Smooth muscle cell (in vitro differentiated cells): ENCODE data around the gene KCNMA1. TPM values are rescaled to one million over a fixed set of nuclear protein-coding genes. Genes with fewer than 3 reads are reported as not detected.

Experiments used
- DNase-seq: peaks from one replicate; lab custom pipeline; 2025; ENCODE audit not compliant: unreplicated experiment; lab: John Stamatoyannopoulos, UW
- H2AFZ ChIP-seq: fragments of 200-600 bp; sonication (generic); 2 replicates; pipeline ENCODE4 v1.6.0; 2016; ENCODE audit warnings: antibody characterized with exemption, low read depth, mild to moderate bottlenecking
- H3F3A ChIP-seq: fragments of 200-600 bp; sonication (generic); 2 replicates; pipeline ENCODE4 v1.6.0; 2017; ENCODE audit warnings: antibody characterized with exemption, low read depth
- H3K27ac ChIP-seq: fragments of 200-600 bp; sonication (generic); 2 replicates; pipeline ENCODE4 v1.5.1; 2016; ENCODE audit warnings: low read depth, mild to moderate bottlenecking
- H3K27me3 ChIP-seq: fragments of 200-600 bp; sonication (generic); 2 replicates; pipeline ENCODE4 v1.6.1; 2016; ENCODE audit warnings: low read depth, mild to moderate bottlenecking
- H3K36me3 ChIP-seq: fragments of 200-600 bp; sonication (generic); 2 replicates; pipeline ENCODE4 v1.5.1; 2016; ENCODE audit warnings: low read depth
- H3K4me1 ChIP-seq: fragments of 200-600 bp; sonication (generic); 2 replicates; pipeline ENCODE4 v1.5.1; 2016; ENCODE audit warnings: low read depth
- H3K4me2 ChIP-seq: fragments of 200-600 bp; sonication (generic); 2 replicates; pipeline ENCODE4 v1.6.0; 2016; ENCODE audit warnings: mild to moderate bottlenecking
- H3K4me3 ChIP-seq: fragments of 200-600 bp; sonication (generic); 2 replicates; pipeline ENCODE4 v1.5.1; 2016; ENCODE audit warnings: mild to moderate bottlenecking
- H3K79me2 ChIP-seq: fragments of 200-600 bp; sonication (generic); 2 replicates; pipeline ENCODE4 v1.6.0; 2016; ENCODE audit warnings: low read depth, mild to moderate bottlenecking
- H3K9ac ChIP-seq: fragments of 200-600 bp; sonication (generic); 2 replicates; pipeline ENCODE4 v1.6.0; 2016; ENCODE audit warnings: low read depth
- H3K9me3 ChIP-seq: fragments of 200-600 bp; sonication (generic); replicated peaks from 2 replicates; pipeline ENCODE4 v1.5.1; 2016; ENCODE audit warnings: low read depth
- H4K20me1 ChIP-seq: fragments of 200-600 bp; sonication (generic); 2 replicates; pipeline ENCODE4 v1.6.0; 2016; ENCODE audit warnings: low read depth
- CTCF ChIP-seq: fragments of 200-600 bp; sonication (generic); IDR thresholded peaks from 2 replicates; pipeline ENCODE4 v1.5.1; 2017; ENCODE audit warnings: borderline replicate concordance, mild to moderate bottlenecking, antibody characterized with exemption; ENCODE audit not compliant: insufficient read depth, poor library complexity, severe bottlenecking
- WGBS: methylation state at CpG from one replicate; pipeline ENCODE4 v1.1.7; 2016; ENCODE audit warnings: low lambda C conversion rate; 5-methylcytosine and 5-hydroxymethylcytosine counted together
- polyA plus RNA-seq: library from polyadenylated mRNA; unstranded; fragments of >200 nt; fragmentation: Nextera tagmentation; extraction: Ambion mirVana; gene quantifications from 2 replicates; pipeline ENCODE4 v1.2.1, GENCODE V29; 2016
- total RNA-seq: library from RNA; depleted of rRNA; stranded (reverse); fragments of >200 nt; gene quantifications from 2 replicates; pipeline ENCODE4 v1.2.3, GENCODE V29; 2014

KCNMA1 gene
- total and polyA plus RNA-seq, 2 experiments from 2014 or later: 9.1 to 23.4 TPM

DNA sequence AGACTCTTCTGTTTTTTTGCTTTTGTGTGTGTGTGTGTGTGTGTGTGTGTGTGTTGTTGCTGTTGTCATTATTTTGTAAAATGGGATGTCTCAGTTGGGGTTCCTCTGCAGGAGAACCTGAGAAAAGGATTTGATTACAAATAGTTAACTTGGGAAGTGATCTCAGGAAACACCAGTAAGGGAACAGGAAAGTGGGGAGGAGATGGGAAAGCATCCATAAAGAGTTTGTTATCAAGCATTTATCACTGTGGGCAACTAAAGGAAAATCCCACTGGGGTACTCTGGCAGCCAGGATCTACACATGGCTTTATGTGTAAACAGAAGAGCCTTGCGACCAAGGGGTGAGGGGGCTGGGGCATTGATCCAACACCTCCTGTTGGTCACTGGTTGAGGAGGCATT lies 485.4 kb downstream of the KCNMA1 start:
- H3K79me2 ChIP-seq: no peaks in the 10 kb centered on the region
- no peak for DNase-seq
- H3K9me3 ChIP-seq: no peaks in the 10 kb centered on the region
- TF ChIP-seq CTCF: no peak
- no peak overlapping the region for H3K27ac ChIP-seq
- H3K4me1 ChIP-seq: peaks cover 2% of the 10 kb centered on the region
- H3K4me3 ChIP-seq: no peak overlapping the region
- H3K27me3 ChIP-seq: no peaks in the 10 kb centered on the region
- no peak overlapping the region for H3K9ac ChIP-seq
- no peaks in the 10 kb centered on the region for H4K20me1 ChIP-seq
- H3F3A ChIP-seq: peaks cover 9% of the 10 kb centered on the region
- no peak overlapping the region for H2AFZ ChIP-seq
- WGBS: 71% methylated on average over 1 of the region's 1 CpG
- H3K4me2 ChIP-seq: no peak overlapping the region
- H3K36me3 ChIP-seq: no peaks in the 10 kb centered on the region

DNA sequence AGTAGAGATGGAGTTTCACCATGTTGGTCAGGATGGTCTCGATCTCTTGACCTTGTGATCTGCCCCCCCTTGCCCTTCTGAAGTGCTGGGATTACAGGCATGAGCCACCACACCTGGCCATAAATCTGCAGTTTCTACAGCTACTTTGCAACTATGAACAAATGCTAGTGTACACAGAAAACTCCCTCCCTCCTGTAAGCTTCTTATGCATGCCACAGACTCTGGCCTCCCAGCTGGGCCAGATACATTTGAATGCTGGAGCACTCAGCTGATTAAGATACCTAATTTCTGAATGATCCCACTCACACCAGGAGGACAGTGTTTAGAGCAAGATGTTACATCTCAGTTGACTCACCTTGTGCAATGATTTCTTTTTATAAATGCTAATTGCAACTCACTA lies 486.2 kb downstream of the KCNMA1 start:
- no peaks in the 10 kb centered on the region for H3K27me3 ChIP-seq
- no peaks in the 10 kb centered on the region for H3K36me3 ChIP-seq
- H3K4me1 ChIP-seq: peaks cover 2% of the 10 kb centered on the region
- no peak overlapping the region for H2AFZ ChIP-seq
- 100% methylated on average over 1 of the region's 1 CpG for WGBS
- TF ChIP-seq CTCF: no peak
- no peak overlapping the region for H3K4me2 ChIP-seq
- H3K9me3 ChIP-seq: no peaks in the 10 kb centered on the region
- H3K4me3 ChIP-seq: no peak overlapping the region
- no peak overlapping the region for H3K9ac ChIP-seq
- H3F3A ChIP-seq: peaks cover 4% of the 10 kb centered on the region
- H3K27ac ChIP-seq: no peak overlapping the region
- DNase-seq: no peak
- no peaks in the 10 kb centered on the region for H4K20me1 ChIP-seq
- no peaks in the 10 kb centered on the region for H3K79me2 ChIP-seq

GRCh38 chr10:77149706-77150105 lies 487.9 kb downstream of the KCNMA1 start:
- WGBS: 91% methylated on average over 2 of the region's 2 CpGs
- Histone ChIP-seq H3F3A (no peaks in the 10 kb centered on the region), H2AFZ (no peak overlapping the region), H3K9ac (no peak overlapping the region), H3K27ac (no peak overlapping the region), H4K20me1 (no peaks in the 10 kb centered on the region), H3K9me3 (no peaks in the 10 kb centered on the region), H3K4me2 (no peak overlapping the region), H3K27me3 (no peaks in the 10 kb centered on the region), H3K4me1 (peaks cover 2% of the 10 kb centered on the region), H3K4me3 (no peak overlapping the region), H3K36me3 (no peaks in the 10 kb centered on the region), H3K79me2 (no peaks in the 10 kb centered on the region)
- no peak for DNase-seq
- TF ChIP-seq CTCF: no peak

DNA sequence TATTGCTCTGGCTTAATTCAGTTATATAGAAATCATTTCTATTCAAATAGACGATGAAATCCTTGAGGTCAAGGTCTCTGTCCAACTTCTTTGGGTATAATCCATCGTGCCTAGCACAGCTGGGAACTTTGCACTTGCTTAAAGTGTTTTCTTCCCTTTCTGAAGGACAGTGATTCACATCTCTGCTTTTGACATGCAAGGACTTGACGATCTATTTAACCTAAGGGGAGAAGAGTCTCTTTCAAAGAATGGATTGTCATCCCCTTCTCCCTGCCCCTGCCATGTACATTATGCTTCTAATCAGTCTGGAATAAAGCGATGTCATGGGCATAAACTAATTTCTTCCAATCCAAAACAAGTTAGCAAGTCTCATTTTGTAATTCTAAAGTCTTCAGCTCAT lies 488.6 kb downstream of the KCNMA1 start:
- WGBS: 78% methylated on average over 4 of the region's 4 CpGs

More for the DNA sequence above, 488.6 kb downstream of the KCNMA1 start:
- H2AFZ ChIP-seq: no peak overlapping the region
- TF ChIP-seq CTCF: no peak
- no peaks in the 10 kb centered on the region for H3F3A ChIP-seq
- H3K9ac ChIP-seq: no peak overlapping the region
- no peak overlapping the region for H3K27ac ChIP-seq
- DNase-seq: no peak
- no peak overlapping the region for H3K4me2 ChIP-seq
- H4K20me1 ChIP-seq: no peaks in the 10 kb centered on the region
- H3K9me3 ChIP-seq: no peaks in the 10 kb centered on the region
- H3K4me3 ChIP-seq: no peak overlapping the region
- no peaks in the 10 kb centered on the region for H3K79me2 ChIP-seq
- H3K4me1 ChIP-seq: peaks cover 2% of the 10 kb centered on the region
- H3K27me3 ChIP-seq: no peaks in the 10 kb centered on the region
- H3K36me3 ChIP-seq: no peaks in the 10 kb centered on the region
